Motor neuron (in vitro differentiated cells): ENCODE results near the gene MOB3B. TPM values are rescaled to one million over a fixed set of nuclear protein-coding genes. Genes with fewer than 3 reads are reported as not detected.
A peak's percentile ranks its signal among the peaks of the same experiment; 100 is the strongest.

ENCODE experiments used
- ATAC-seq, 8 experiments: fragments of 200-7000 bp; cut with Tn5 transposase; replicated peaks in 6 of 8; 2 replicates each; pipeline ENCODE4 v1.8.0; 2021; ENCODE audit warnings: mild to moderate bottlenecking in 8 of 8, moderate library complexity in 8 of 8
- H3K27ac ChIP-seq, 2 donors: fragments of 250-450 bp; sonication (Bioruptor Pico); 2 replicates each; pipeline ENCODE4 v1.9.0; 2021; ENCODE audit warnings: antibody characterized with exemption in 2 of 2, mild to moderate bottlenecking in 2 of 2, moderate library complexity in 1 of 2
- H3K4me1 ChIP-seq, 2 donors: fragments of 250-450 bp; sonication (Bioruptor Pico); replicated peaks in 1 of 2; 2 replicates each; pipeline ENCODE4 v1.6.1; 2021; ENCODE audit warnings: antibody characterized with exemption in 2 of 2, mild to moderate bottlenecking in 2 of 2, moderate library complexity in 1 of 2
- H3K4me3 ChIP-seq, 5 donors: fragments of 250-450 bp; sonication (Bioruptor Pico); 2 replicates each; pipeline ENCODE4 v1.9.0; 2021; ENCODE audit warnings: antibody characterized with exemption in 5 of 5, mild to moderate bottlenecking in 5 of 5, moderate library complexity in 4 of 5
- WGBS, 10 experiments: fragments of 450-650 bp; shearing (Covaris generic); methylation state at CpG; one replicate each; pipeline ENCODE4 v1.0.0; 2022; 5-methylcytosine and 5-hydroxymethylcytosine counted together
- in situ Hi-C, 9 experiments: fragments of 400-800 bp; cut with MboI; loops; one replicate each; pipeline ENCODE4 v1.15.0; 2021; ENCODE audit warnings: low sequenced_read_pairs in 9 of 9, low pct_unique_long_range_greater_than_20kb in 2 of 9; ENCODE audit not compliant: unreplicated experiment in 9 of 9
- total RNA-seq, 8 experiments: library from RNA; unstranded; fragments of 300-600 nt; gene quantifications; 2 replicates each; pipeline versions ENCODE4 v1.2.3 to v1.2.4, GENCODE V29; 2022

Gene MOB3B
- total RNA-seq, 8 experiments from 2014 or later = 3.7 to 13.4 (median 5.2) TPM

DNA sequence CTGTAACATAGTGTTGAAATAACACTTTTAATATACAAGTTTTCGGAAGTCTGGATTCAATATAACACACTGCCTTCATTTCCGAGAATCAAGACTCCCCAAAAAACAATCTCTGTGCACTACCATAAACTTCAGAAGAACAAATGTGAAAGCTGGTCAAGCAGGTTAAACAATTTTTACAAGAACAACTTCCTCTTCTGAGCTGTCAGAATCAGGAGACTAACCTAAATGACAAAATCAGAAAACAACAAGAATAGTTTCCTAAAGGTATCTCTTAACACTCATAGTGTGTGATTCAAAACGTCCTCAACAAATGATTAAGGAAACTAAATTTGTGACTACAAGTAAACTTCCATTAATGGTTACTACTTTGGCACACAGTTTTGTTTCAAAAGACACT, 32.1 kb upstream of the MOB3B start:
- Histone ChIP-seq H3K27ac (no peak overlapping the region), H3K4me1 (no peaks in the 10 kb centered on the region), H3K4me3 (no peak overlapping the region)
- WGBS, 10 experiments = 70 to 100% (median 94%) methylated on average over 1 to 3 of the region's 3 CpGs
- in situ Hi-C loops = no loop called here
- ATAC-seq = no peak

DNA sequence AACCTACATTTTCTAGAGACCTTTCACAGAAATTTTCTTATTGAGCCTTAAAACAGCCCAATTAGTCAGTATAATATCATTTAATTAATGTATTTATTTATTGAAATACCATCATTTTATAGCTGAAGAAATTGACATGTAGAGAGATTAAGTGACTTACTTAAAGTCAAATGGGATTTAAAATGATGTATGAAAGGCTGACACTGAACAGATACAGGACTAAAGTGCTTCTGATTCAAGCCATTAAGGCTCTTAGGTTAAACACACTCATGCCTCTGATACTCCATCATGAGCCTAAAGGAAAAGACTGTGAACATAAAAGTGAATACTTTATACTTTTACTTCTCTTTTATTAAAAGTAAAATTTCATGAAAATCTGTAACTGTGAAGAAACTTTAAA, 30.8 kb upstream of the MOB3B start:
- in situ Hi-C loops = no loop called here
- H3K4me1 ChIP-seq = no peaks in the 10 kb centered on the region
- no peak overlapping the region for H3K4me3 ChIP-seq
- ATAC-seq = no peak
- H3K27ac ChIP-seq = no peak overlapping the region

DNA sequence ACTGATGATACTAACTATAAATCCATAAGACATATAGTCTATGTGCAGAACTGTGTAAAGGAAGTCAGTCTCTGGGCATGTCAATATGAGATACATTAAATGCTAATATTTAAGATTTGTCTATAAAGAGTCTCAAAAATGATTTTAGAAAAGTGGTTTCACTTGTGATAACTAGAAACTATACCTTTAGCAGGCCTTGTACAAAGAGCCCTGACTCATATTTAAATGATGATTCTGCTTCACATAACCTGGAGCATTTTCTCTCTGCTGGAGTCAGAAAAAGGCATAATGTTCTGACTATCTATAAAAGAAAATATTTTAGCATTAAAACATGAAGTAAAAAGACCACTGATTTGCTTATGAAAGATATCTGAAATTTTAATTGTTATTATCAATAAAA, 28.7 kb upstream of the MOB3B start:
- Histone ChIP-seq H3K4me1 (no peaks in the 10 kb centered on the region), H3K4me3 (no peak overlapping the region), H3K27ac (no peak overlapping the region)
- ATAC-seq = no peak
- in situ Hi-C loops = no loop called here

DNA sequence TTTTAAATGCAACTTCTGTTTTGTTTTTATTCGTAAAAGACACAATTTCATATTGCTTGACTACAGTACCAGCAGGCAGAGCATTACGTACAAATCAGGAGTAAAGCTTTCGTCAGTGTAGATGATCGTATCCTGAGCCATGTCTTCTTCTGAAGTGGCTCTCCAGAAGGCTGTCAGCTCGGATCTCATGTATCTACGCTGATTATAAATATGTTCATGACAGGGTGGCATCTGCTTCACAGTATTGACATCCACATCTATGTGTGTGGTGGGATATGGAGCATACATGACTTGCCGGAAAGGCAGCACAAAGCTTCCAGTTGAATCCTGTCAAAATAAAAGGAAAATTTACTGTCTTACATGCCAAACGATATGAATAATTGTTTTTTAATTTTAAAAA, 26.9 kb upstream of the MOB3B start:
- H3K27ac ChIP-seq = no peak overlapping the region
- H3K4me3 ChIP-seq = no peak overlapping the region
- no peaks in the 10 kb centered on the region for H3K4me1 ChIP-seq
- WGBS, 10 experiments = 40 to 100% (median 96%) methylated on average over 1 to 8 of the region's 8 CpGs
- in situ Hi-C loops = no loop called here
- ATAC-seq = no peak

DNA sequence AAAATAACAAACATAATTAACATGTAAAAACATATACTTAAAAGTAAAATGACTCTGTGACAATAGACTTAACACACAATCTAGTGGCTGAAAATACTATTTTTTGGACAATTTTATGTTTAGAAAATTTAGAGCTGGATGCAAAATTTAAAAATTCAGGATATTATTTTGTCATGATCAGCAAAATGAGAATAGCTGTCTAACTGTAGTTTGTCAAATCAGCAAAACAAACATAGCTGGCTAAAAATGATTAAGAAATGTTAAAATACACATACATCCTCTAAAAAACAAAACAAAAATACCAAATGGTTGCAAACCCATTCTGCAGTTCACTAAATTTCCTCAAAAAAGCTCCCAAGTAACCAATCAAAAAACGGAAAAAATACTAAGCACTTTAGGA, 25.1 kb upstream of the MOB3B start:
- no peak for ATAC-seq
- WGBS, 10 experiments = 56 to 100% (median 100%) methylated on average over 1 of the region's 1 CpG
- in situ Hi-C loops = no loop called here

DNA sequence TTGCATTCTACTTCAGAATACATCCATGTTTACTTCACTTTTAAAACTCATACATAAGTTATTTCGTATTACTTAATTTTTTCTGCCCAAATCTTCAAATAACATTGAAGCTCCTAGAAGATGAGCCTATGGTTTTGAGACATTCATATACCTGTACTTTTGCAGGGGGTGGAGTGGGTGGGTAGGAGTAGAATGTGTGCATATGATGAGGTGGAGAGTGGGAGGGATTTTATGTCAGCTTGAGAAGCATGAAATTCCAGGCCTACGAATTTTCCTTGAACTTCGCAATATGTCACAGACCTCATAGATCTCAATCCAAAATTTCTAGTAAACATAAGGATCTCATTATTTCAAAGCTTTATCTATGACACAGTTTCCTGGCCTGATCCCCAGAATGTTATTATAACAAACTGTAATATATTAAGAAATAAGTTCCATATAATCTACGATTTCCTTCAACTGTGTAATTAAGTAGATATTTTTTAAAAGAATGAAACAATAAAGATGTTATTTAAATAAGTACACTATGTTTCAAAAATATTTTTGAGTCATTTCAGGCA, 19.7 kb upstream of the MOB3B start:
- Histone ChIP-seq H3K4me1 (no peaks in the 10 kb centered on the region), H3K4me3 (no peak overlapping the region), H3K27ac (no peak overlapping the region)
- in situ Hi-C loops = loop anchor here in 7 of 9 experiments (10.0 to 25.0 kb wide), 5 partner anchors 137 to 512 kb away; no protein-coding TSS in a partner anchor
- ATAC-seq = no peak
- WGBS, 10 experiments = 36 to 100% (median 69%) methylated on average over 1 to 4 of the region's 4 CpGs; no CpG with 5 or more reads in 2 of the 10 experiments

More for the DNA sequence above, 25.1 kb upstream of the MOB3B start:
- H3K4me1 ChIP-seq = no peaks in the 10 kb centered on the region
- no peak overlapping the region for H3K4me3 ChIP-seq
- no peak overlapping the region for H3K27ac ChIP-seq

DNA sequence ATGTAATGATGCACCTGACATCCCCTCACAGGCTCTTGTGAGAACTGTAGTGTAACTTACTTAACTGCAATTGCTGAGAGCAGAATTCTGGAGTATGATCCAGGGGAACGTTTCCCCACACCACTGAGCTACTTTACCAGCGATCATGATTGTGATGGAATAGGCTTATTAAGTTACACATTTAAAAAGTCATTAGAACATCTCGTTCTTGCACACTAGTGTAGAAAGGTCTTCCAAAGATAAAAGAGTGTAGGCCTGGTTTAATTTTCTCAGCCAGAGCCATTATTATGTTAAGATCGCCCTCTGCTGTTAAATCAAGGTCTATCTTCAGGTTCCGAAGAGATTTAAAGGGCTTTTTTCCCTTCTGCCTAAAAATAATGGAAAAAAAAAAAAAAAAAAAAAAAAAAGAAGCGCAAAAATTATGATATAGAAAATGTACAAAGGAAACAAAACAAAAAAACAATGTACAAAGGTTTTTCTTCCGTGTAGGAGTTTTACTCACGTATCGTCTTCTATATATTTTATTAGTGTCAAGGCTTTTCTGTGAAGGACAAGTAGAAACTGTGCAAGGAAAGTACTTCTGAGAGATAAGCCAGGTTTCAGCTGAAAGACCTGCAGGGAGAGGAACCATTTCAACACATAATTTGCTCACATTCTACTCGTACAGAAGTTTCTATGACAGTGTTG, 18.6 kb upstream of the MOB3B start:
- Histone ChIP-seq H3K27ac (no peak overlapping the region), H3K4me1 (no peaks in the 10 kb centered on the region), H3K4me3 (no peak overlapping the region)
- in situ Hi-C loops = loop anchor here in 7 of 9 experiments (10.0 to 25.0 kb wide), 5 partner anchors 136 to 511 kb away; no protein-coding TSS in a partner anchor
- WGBS, 10 experiments = 21 to 67% (median 44%) methylated on average over 6 to 10 of the region's 10 CpGs
- peak; percentile 46 to 83 (median 61) for ATAC-seq

DNA sequence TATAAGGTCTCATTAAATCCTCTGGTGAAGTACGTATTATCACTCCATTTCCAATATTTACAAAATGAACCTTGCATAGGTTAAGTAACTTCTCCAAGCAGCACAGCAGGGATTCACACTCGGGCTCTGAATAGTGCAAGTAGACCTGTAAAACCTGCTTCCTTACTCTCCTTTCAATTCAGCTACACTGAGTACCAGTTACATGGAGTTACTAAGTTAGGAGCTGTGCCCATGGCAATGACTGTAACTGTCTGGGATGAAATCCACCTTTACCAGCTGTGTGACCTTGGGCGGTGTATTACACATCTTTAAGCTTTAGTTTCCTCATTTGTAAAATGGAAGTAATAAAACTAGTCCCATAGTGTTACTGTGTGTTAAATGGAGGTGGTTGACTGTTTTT, 15.9 kb upstream of the MOB3B start:
- WGBS, 10 experiments = 55 to 100% (median 93%) methylated on average over 1 to 3 of the region's 3 CpGs
- H3K27ac ChIP-seq = no peak overlapping the region
- in situ Hi-C loops = loop anchor here in 7 of 9 experiments (10.0 to 25.0 kb wide), 5 partner anchors 133 to 508 kb away; no protein-coding TSS in a partner anchor
- no peaks in the 10 kb centered on the region for H3K4me1 ChIP-seq
- ATAC-seq = no peak
- H3K4me3 ChIP-seq = no peak overlapping the region

DNA sequence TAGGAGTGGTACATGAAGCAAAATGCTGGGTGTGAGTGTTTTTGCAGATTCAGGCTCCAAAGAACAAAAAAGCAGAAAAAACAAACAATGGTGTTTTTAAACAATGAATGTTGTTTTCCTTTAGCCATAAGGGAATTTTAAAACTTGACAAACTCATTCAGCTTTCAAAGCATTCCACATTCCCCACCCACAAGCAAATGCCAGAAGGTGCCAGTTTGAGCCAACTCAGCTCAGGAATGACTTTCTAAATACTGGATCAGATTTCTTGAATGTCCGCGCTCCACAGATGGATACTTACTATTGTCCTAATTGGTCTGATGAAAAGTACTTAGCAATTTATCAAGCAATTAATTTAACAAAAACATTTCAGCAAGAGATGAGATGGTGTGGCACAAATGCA, 12.9 kb upstream of the MOB3B start:
- in situ Hi-C loops = loop anchor here in 7 of 9 experiments (10.0 to 25.0 kb wide), 5 partner anchors 130 to 505 kb away; no protein-coding TSS in a partner anchor
- no peak for ATAC-seq
- no peak overlapping the region for H3K27ac ChIP-seq
- 38 to 100% (median 88%) methylated on average over 1 to 2 of the region's 2 CpGs; no CpG with 5 or more reads in 1 of the 10 experiments for WGBS, 10 experiments
- no peaks in the 10 kb centered on the region for H3K4me1 ChIP-seq
- no peak overlapping the region for H3K4me3 ChIP-seq

DNA sequence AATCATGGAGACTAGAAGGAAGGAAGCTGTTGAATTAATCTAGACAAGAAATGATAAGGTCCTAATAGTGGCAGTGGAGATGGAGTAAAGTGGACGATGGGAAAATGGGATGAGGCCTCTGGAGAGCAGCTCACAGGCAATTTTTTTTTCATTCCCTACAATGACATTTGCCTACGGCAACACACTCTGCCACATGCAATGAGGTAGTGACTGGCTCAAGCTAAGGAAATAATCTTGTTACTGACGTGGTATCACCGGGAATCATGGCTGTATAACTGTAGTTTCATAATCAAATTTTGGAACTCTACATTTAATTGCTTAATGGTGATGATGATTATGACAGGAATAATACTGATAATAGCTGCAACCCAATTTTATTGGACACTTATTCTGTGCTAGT, 12.1 kb upstream of the MOB3B start:
- 23 to 100% (median 76%) methylated on average over 1 to 4 of the region's 4 CpGs; no CpG with 5 or more reads in 1 of the 10 experiments for WGBS, 10 experiments
- no peak for ATAC-seq
- H3K4me1 ChIP-seq = no peaks in the 10 kb centered on the region
- H3K4me3 ChIP-seq = no peak overlapping the region
- no peak overlapping the region for H3K27ac ChIP-seq
- in situ Hi-C loops = loop anchor here in 7 of 9 experiments (10.0 to 25.0 kb wide), 5 partner anchors 129 to 504 kb away; no protein-coding TSS in a partner anchor

DNA sequence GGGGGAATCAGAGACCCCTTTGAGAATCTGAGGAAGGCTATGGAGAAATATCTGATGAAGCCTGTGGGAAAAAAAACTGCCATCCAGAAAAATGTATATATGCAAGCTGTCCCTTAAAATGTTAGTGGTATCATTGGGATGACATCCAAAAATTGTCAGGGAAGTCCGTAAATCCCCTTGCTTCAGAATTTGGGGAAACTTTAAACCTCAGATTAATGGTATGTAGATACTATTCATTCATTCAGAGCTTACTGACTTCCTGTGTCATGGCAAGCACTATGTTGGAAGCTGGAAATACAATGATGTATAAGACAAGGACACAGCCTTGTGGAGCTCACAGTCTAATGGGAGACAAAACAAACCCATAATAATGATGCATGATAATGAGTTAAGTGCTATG, 10.9 kb upstream of the MOB3B start:
- Histone ChIP-seq H3K27ac (no peak overlapping the region), H3K4me1 (no peaks in the 10 kb centered on the region), H3K4me3 (no peak overlapping the region)
- ATAC-seq = peak in 1 of 8 experiments; percentile 40
- 0 to 100% (median 84%) methylated on average over 1 of the region's 1 CpG for whole genome bisulfite sequencing, 10 experiments
- in situ Hi-C loops = loop anchor here in 7 of 9 experiments (10.0 to 25.0 kb wide), 5 partner anchors 128 to 503 kb away; no protein-coding TSS in a partner anchor

DNA sequence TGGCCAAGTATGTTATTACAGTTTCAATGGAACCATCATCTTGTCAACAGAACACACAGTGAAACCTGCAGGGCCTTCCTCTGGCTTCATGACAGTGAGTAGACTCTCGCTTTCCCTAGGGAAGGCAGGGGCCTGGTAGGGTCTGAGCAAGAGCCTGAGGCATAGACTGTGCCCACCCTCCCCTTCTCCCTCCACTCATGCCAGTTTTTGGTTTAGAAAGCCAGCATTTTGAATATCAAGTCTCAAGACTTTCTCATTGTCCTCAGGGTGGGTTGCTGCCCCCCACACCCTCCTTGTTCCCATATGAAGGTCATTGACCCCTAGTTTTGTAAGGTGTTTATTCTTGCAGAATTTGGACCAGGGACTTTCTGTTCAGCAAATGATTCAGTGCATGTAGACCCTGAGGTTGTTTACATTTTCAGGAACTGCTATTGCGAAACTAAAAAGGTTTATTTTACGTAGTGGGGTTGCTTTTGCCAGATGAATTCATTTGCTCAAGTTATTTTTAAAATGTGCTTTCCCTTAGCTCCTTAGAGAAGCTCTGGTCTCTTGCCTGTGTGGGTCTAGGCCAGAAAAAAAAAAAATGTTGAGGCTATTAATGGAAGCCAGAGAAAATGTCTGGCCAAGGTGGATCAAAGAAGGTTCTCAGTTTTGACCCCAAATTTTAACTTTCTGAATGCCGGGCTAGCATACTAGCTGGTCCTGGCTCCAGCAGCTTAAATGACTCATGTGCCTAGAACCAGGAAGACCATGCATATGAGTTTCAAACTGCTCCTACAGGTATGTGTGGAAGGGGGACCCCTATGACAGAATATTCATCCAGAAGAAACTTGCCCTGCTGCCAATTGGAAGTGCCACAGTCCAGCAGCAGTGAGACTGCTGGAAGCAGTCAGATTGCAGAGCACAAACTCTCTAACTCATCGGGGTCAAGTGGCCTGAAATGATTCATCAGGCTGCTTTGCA, 10.1 kb upstream of the MOB3B start:
- H3K4me1 ChIP-seq = no peaks in the 10 kb centered on the region
- no peak overlapping the region for H3K4me3 ChIP-seq
- 6 to 100% (median 90%) methylated on average over 2 to 5 of the region's 5 CpGs; no CpG with 5 or more reads in 1 of the 10 experiments for WGBS, 10 experiments
- in situ Hi-C loops = loop anchor here in 8 of 9 experiments (10.0 to 25.0 kb wide), 5 partner anchors 127 to 502 kb away; no protein-coding TSS in a partner anchor
- H3K27ac ChIP-seq = no peak overlapping the region
- peak in 3 of 8 experiments; percentile 69 to 78 (median 72) for ATAC-seq

DNA sequence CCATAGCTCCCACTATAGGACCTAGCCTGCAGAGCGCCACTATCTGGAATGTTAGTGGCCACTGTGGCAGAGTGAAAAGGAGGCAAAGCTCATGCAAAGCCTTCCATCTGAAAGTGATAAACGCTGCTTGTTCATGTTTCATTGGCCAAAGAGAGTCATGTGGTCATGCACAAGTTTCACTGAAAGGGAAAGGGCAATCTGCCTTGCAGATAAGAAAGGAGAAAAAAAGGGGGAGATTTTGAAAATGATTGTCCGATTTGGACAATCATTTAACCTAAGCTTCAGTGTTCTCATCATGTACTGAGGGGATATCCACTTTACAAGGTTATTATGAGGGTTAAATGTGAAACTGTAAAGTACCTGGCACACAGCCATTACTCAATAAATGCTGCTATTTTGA, 9.0 kb upstream of the MOB3B start:
- ATAC-seq = no peak
- H3K4me3 ChIP-seq = no peak overlapping the region
- in situ Hi-C loops = loop anchor here in 6 of 9 experiments (10.0 to 25.0 kb wide), 4 partner anchors 126 to 501 kb away; no protein-coding TSS in a partner anchor
- no peak overlapping the region for H3K27ac ChIP-seq
- 76 to 100% (median 88%) methylated on average over 1 to 3 of the region's 3 CpGs; no CpG with 5 or more reads in 2 of the 10 experiments for WGBS, 10 experiments
- H3K4me1 ChIP-seq = peaks cover 4 to 7% of the 10 kb centered on the region in 2 donors
